GM20431 (cell line): ENCODE measurements around the gene AIP.
"Not testable (repeated sequence)": the region's sequence is repeated elsewhere in the genome, so short reads cannot be mapped to it uniquely, and the experiment has no call there.

ENCODE experiments used
- in situ Hi-C: fragments of 300-500 bp; cut with MseI, MboI; formaldehyde crosslinking; loops from one replicate; pipeline ENCODE4 v1.15.0; 2020; ENCODE audit warnings: low sequenced_read_pairs; ENCODE audit not compliant: unreplicated experiment

AIP gene

DNA sequence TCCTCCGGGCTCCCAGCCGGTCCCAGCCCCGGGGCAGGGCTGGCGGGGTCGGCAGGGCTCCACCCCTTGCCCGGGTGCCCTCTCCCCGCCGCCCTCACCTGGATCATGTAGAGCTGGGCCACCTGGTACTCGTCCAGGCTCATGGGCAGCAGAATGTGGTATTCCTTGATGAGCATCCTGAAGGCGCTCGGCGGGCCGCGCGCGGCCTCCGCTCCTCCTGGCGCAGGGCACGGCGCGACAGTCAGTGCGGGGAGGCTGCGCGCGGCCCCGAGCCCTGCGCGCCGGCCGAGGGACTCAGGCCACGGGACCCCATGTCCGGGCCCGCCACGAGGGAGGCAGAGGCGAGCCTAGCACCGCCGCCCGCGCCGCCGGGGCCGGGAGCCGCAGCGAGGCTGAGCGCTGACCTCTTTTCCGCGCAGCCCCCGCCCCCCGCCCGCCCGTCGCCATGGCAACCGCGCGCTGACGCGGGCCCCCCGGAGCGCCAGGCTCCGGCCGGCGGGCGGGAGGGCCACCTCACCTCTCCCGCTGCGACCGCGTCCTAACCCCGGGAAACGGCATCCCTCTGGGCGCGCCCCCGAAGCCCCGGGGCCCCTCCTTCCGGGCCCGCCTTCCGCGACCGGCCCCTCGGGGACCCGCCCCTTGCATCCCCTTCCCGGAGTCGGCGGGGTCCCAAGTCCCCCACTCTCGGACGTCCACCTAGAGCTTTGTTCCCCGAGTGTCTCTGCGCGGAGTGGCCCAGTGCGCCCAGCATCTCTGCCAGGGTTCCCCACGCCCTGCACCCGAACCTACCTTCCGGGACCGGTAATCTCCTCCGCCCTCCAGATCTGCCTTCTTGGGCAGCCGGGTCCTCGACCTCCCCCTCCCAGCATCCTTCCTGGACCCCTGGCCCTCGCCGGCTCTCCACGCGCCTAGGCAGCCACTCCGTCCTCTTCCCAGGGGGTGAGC lies 21.5 kb downstream of the AIP start:
- in situ Hi-C loops: no loop called here

GRCh38 chr11:67504950-67505581 lies 22.2 kb downstream of the AIP start, which contains the start of gene PITPNM1:
TSS of gene PITPNM1 (minus strand) at chr11:67505363. CDS start at chr11:67504180, 1,183 bp downstream.
- in situ Hi-C loops: no loop called here

GRCh38 chr11:67505605-67506396 lies 23.0 kb downstream of the AIP start:
- in situ Hi-C loops: no loop called here

GRCh38 chr11:67506426-67507051 lies 23.7 kb downstream of the AIP start:
- in situ Hi-C loops: no loop called here

- in situ Hi-C loops: no loop called here
Observed at GRCh38 chr11:67507242-67507863, 24.5 kb downstream of the AIP start.

DNA sequence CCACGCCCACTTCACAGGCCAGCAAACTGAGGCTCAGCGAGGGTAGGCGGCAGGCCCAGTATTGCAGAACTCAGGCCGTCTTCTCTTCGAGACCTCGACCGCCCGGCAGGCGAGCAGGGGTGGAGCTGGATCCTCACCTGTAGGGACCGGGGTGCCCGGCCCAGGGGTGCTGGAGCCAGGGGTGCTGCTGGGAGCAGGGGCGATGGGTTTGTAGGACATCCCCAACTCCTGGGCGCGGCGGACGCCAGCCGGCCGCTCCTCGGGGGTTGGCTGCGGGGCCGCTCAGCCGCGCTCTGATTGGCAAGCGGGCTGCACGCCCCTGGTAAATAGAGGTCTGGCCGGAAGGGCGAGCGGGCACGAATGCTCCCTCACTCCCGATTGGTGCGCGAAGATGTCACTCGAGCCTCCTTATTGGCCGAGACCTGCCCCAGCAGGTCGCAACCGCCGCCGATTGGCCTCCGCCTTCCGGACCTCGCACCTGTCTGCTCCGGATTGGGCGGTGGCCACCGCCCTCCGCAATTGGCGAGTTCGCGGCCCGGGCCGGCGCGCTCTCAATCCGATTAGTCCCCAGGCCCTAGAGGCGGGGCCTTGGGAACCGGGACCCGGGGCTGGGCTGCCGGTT lies 25.1 kb downstream of the AIP start, which contains the start of gene CDK2AP2:
CDK2AP2 (minus strand) TSS at position 299 of the 622 bp plus-strand sequence; CDS start at position 219, 80 bp downstream.
- in situ Hi-C loops: no loop called here

DNA sequence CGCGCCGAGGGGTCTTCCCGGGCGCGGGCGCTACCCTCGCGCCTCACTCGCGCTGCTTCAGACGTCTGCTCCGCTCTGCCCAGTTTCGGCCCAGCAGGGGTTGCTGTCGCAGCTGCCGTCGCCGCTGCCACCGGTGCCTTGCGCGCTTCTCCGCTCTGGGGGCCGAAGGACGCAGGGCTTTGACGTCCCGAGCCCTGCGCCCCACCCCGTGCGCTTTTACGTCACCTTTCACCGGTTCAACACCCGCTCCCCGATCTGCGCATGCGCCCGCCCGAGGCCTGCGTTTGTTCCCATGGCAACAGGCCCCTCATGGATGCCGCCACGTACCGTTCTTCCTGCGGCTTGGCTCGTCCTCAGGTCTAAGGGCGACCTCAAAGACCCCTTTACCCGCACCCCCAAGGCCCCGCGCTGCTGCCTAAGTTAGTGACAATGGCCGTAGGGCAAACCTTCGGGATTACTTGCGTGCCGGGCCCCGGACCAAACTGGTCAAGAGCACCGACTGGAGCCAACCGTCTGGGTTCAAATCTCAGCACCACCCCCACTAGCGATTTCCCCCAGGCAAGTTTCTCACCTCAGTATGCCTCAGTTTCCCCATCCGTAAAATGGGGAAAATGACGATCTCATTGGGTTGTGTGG lies 25.8 kb downstream of the AIP start:
- in situ Hi-C loops: no loop called here

GRCh38 chr11:67510023-67510345 lies 27.2 kb downstream of the AIP start:
- in situ Hi-C loops: no loop called here

- in situ Hi-C loops: not testable (repeated sequence)
Observed at GRCh38 chr11:67511558-67511957, 28.7 kb downstream of the AIP start.

DNA sequence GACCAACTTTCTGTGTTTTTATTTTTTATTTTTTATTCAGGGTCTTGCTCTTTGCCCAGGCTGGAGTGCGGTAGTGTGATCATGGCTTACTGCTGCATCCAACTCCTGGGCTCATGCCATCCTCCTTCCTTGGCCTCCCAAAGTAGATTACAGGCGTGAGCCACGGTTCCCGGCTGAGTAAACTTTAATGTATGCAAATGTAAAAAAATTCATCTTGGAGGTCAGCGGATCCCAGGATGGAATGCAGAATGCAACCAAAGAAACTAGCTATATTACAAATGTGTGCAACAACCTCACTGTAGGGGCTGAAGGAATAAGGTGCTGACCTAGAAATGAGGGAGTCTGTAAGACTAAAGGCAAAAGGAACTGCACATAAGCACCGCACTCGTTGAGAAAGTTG lies 31.3 kb downstream of the AIP start:
- in situ Hi-C loops: no loop called here

GRCh38 chr11:67516806-67517205 lies 34.0 kb downstream of the AIP start:
- in situ Hi-C loops: no loop called here

- in situ Hi-C loops: no loop called here
Observed at GRCh38 chr11:67517784-67518552, 35.1 kb downstream of the AIP start.

GRCh38 chr11:67519726-67520125 lies 36.9 kb downstream of the AIP start:
- in situ Hi-C loops: no loop called here

GRCh38 chr11:67520856-67521824 lies 38.3 kb downstream of the AIP start:
- in situ Hi-C loops: no loop called here

DNA sequence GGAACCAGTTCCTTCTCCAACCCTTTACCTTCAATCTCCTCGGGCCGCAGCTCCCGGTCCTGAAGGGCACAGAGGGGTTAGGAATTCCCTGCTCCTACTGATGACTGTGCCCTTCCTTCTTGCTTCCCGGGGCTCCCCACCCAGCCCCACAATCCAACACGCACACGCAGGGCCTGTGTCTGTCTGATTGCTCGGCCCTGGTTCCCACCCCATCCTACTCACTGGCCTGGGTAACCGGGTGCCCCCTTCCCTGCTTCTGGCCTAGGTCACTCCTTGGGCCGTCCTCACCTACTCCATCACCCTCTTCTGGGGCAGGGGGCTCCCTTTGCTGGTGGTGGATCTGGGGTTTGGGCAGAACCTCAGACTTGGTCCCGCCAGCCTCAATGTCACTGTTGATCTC lies 39.1 kb downstream of the AIP start:
- in situ Hi-C loops: no loop called here

GRCh38 chr11:67522338-67522737 lies 39.5 kb downstream of the AIP start:
- in situ Hi-C loops: no loop called here
